Adrenal gland (tissue), 12 donors: ENCODE results near the gene LGMN. TPM values are rescaled to one million over a fixed set of nuclear protein-coding genes. Genes with fewer than 3 reads are reported as not detected.

Source experiments
- DNase-seq, 7 donors: peaks; one replicate each; pipeline ENCODE4 v3.0.0-alpha.2; 2019 to 2020
- H3K27ac ChIP-seq, 5 donors: fragments of 200-600 bp; sonication (generic) in 4 of 5; 1 replicate in 3 of 5; 2 replicates in 2 of 5; pipeline versions ENCODE4 v1.5.1 to v1.8.0; 2016 to 2020; ENCODE audit warnings: mild to moderate bottlenecking in 1 of 5
- H3K27me3 ChIP-seq: fragments of 200-600 bp; 2 replicates; pipeline ENCODE4 v1.8.0; 2021
- H3K36me3 ChIP-seq, 2 donors: fragments of 200-600 bp; replicated peaks in 1 of 2; 1 replicate in 1 of 2; 2 replicates in 1 of 2; pipeline versions ENCODE4 v1.5.1 to v1.8.0; 2018 to 2022
- H3K4me1 ChIP-seq, 2 donors: fragments of 200-600 bp; replicated peaks in 1 of 2; 1 replicate in 1 of 2; 2 replicates in 1 of 2; pipeline versions ENCODE4 v1.5.1 to v1.8.0; 2018 to 2021
- H3K4me3 ChIP-seq, 4 donors: fragments of 200-600 bp; sonication (generic) in 3 of 4; one replicate each; pipeline ENCODE4 v1.5.1; 2016 to 2018
- H3K9me3 ChIP-seq, 3 donors: fragments of 200-600 bp; sonication (generic) in 1 of 3; replicated peaks in 1 of 3; 1 replicate in 2 of 3; 2 replicates in 1 of 3; pipeline versions ENCODE4 v1.5.1 to v1.8.0; 2016 to 2021
- CTCF ChIP-seq, 6 experiments: fragments of 450-650 bp in 4 of 6; fragments of 200-600 bp in 2 of 6; sonication (generic) in 1 of 6; IDR thresholded peaks; 1 replicate in 5 of 6; 2 replicates in 1 of 6; pipeline versions ENCODE4 v1.5.1 to v1.8.0; 2016 to 2021; ENCODE audit warnings: antibody characterized with exemption in 6 of 6, mild to moderate bottlenecking in 2 of 6, moderate library complexity in 1 of 6
- POLR2A ChIP-seq, 2 donors: fragments of 450-650 bp; IDR thresholded peaks; one replicate each; pipeline ENCODE4 v1.6.1; 2017; ENCODE audit warnings: antibody characterized with exemption in 2 of 2, mild to moderate bottlenecking in 2 of 2, moderate library complexity in 1 of 2
- WGBS, 4 donors: extraction: QIAGEN DNeasy Blood & Tissue Kit in 2 of 4; methylation state at CpG; one replicate each; pipeline versions ENCODE4 v1.1.5 to v1.1.7; 2013 to 2017; 5-methylcytosine and 5-hydroxymethylcytosine counted together
- intact Hi-C, 2 donors: fragments of 100-400 bp; cut with DNase I; formaldehyde crosslinking; loops; one replicate each; pipeline versions ENCODE4 v1.14.1 to v1.15.0; 2022 to 2023
- polyA plus RNA-seq, 3 donors: library from polyadenylated mRNA; stranded (reverse); fragments of 200-250 nt in 2 of 3; fragments of 350-450 nt in 1 of 3; fragmentation: Illumina TruSeq in 1 of 3; extraction: RNeasy Lipid Tissue Mini Kit (QIAGEN cat#74804) in 1 of 3; gene quantifications; one replicate each; pipeline ENCODE4 v1.2.3, GENCODE V29; 2013 to 2014
- total RNA-seq, 9 donors: library from RNA; depleted of rRNA in 4 of 9; stranded (reverse); fragments of >200 nt in 4 of 9; fragments of 120-200 nt in 1 of 9; fragmentation: NEBNext Ultra II Directional in 1 of 9; extraction: Animal tissue kit (Norgen Biotek cat#: 25700) in 1 of 9; gene quantifications; one replicate each; pipeline versions ENCODE4 v1.1.0 to v1.2.4, GENCODE V29; 2013 to 2023
- donor health status: healthy with polysubstance abuse.
- donor health status: Bipolar disorder and iron deficiency.
- donor health status: DM: yes; HTN: yes; CAD: no.
- donor health status: DM: no; HTN: no; CAD: no.
- donor health status: DM: no; HTN: no; CAD: no.
- donor health status: DM: yes; HTN: yes; CAD: no.

The LGMN gene
- total and polyA plus RNA-seq, 12 donors, result 66.6 to 153 (median 117) TPM

GRCh38 chr14:92658160-92658559, 90.3 kb downstream of the LGMN start:
- Histone ChIP-seq H3K27ac (peak overlapping the region in 3 of 5 donors; percentile 30 to 86 (median 57)), H3K9me3 (no peaks in the 10 kb centered on the region), H3K27me3 (no peaks in the 10 kb centered on the region), H3K36me3 (peaks cover 0 to 10% of the 10 kb centered on the region in 2 donors), H3K4me1 (peaks cover 0 to 5% of the 10 kb centered on the region in 2 donors), H3K4me3 (no peak overlapping the region)
- 82 to 89% (median 84%) methylated on average over 11 to 13 of the region's 13 CpGs for WGBS, 4 donors
- DNase-seq, result no peak
- TF ChIP-seq POLR2A (IDR thresholded peaks at IDR 0.05) (no peak), CTCF (IDR thresholded peaks at IDR 0.05) (no peak)
- intact Hi-C loops, result no loop called here

GRCh38 chr14:92657457-92658142, 90.8 kb downstream of the LGMN start:
- peaks cover 0 to 5% of the 10 kb centered on the region in 2 donors for H3K4me1 ChIP-seq
- WGBS, 4 donors, result 54 to 65% (median 61%) methylated on average over 11 to 13 of the region's 13 CpGs
- DNase-seq, result peak; percentile 46 to 81 (median 68)
- intact Hi-C loops, result no loop called here
- H3K27ac ChIP-seq, result peak overlapping the region in 3 of 5 donors; percentile 44 to 86 (median 57)
- H3K9me3 ChIP-seq, result no peaks in the 10 kb centered on the region
- H3K36me3 ChIP-seq, result peaks cover 0 to 10% of the 10 kb centered on the region in 2 donors
- TF ChIP-seq POLR2A (IDR thresholded peaks at IDR 0.05) (no peak), CTCF (IDR thresholded peaks at IDR 0.05) (no peak)
- H3K4me3 ChIP-seq, result no peak overlapping the region
- H3K27me3 ChIP-seq, result no peaks in the 10 kb centered on the region

GRCh38 chr14:92656306-92657081, 91.9 kb downstream of the LGMN start:
- Histone ChIP-seq H3K27me3 (no peaks in the 10 kb centered on the region), H3K36me3 (peaks cover 0 to 6% of the 10 kb centered on the region in 2 donors), H3K4me3 (no peak overlapping the region), H3K27ac (peak overlapping the region in 3 of 5 donors; percentile 44 to 86 (median 57)), H3K4me1 (peaks cover 0 to 5% of the 10 kb centered on the region in 2 donors), H3K9me3 (no peaks in the 10 kb centered on the region)
- intact Hi-C loops, result no loop called here
- peak in 1 of 7 donors; percentile 38 for DNase-seq
- 65 to 80% (median 73%) methylated on average over 8 of the region's 8 CpGs for WGBS, 4 donors
- TF ChIP-seq POLR2A (IDR thresholded peaks at IDR 0.05) (no peak), CTCF (IDR thresholded peaks at IDR 0.05) (peak in 3 of 6 experiments; percentile 19 to 36 (median 31))

GRCh38 chr14:92655419-92656201, 92.8 kb downstream of the LGMN start:
- peak in 2 of 7 donors; percentile 42 to 50 for DNase-seq

More at GRCh38 chr14:92655419-92656201, 92.8 kb downstream of the LGMN start:
- Histone ChIP-seq H3K27ac (peak overlapping the region in 3 of 5 donors; percentile 44 to 86 (median 47)), H3K4me3 (no peak overlapping the region), H3K9me3 (no peaks in the 10 kb centered on the region), H3K4me1 (peaks cover 0 to 5% of the 10 kb centered on the region in 2 donors), H3K27me3 (no peaks in the 10 kb centered on the region), H3K36me3 (no peaks in the 10 kb centered on the region)
- no peak for TF ChIP-seq CTCF (IDR thresholded peaks at IDR 0.05)
- WGBS, 4 donors, result 75 to 84% (median 78%) methylated on average over 13 of the region's 13 CpGs
- intact Hi-C loops, result no loop called here
